HG03439 (cell line): Measurements from ENCODE around the gene MRI1.
"Not testable (repeated sequence)": the region's sequence is repeated elsewhere in the genome, so short reads cannot be mapped to it uniquely, and the experiment has no call there.

Experiments
- ATAC-seq: cut with Tn5 transposase; IDR thresholded peaks from one replicate; pipeline ENCODE4 v1.9.1; 2021; ENCODE audit warnings: mild to moderate bottlenecking, moderate library complexity; ENCODE audit not compliant: unreplicated experiment

MRI1 gene

GRCh38 chr19:13764101-13764807 lies at the start of gene MRI1:
Gene MRI1, plus strand, starts transcription at chr19:13764522. Its CDS starts 67 bp downstream, at chr19:13764589.
- ATAC-seq = no peak

- ATAC-seq = no peak
These were observed 47.1 kb upstream of the MRI1 start for GRCh38 chr19:13717194-13717643.

- no peak for ATAC-seq
These were observed 45.6 kb upstream of the MRI1 start for GRCh38 chr19:13718733-13719132.

GRCh38 chr19:13722146-13722545 lies 42.2 kb upstream of the MRI1 start:
- ATAC-seq = no peak

- no peak for ATAC-seq
These were observed 41.1 kb upstream of the MRI1 start for GRCh38 chr19:13723206-13723605.

GRCh38 chr19:13726323-13726722 lies 38.0 kb upstream of the MRI1 start:
- no peak for ATAC-seq

- ATAC-seq = no peak
These were observed 36.5 kb upstream of the MRI1 start for GRCh38 chr19:13727798-13728197.

- ATAC-seq = no peak
These were observed 34.5 kb upstream of the MRI1 start for GRCh38 chr19:13729859-13730258.

- peak; percentile 93 for ATAC-seq
These were observed 33.0 kb upstream of the MRI1 start for GRCh38 chr19:13731147-13731964.

- ATAC-seq = no peak
These were observed 32.0 kb upstream of the MRI1 start for GRCh38 chr19:13732337-13732736.

- no peak for ATAC-seq
These were observed 29.6 kb upstream of the MRI1 start for GRCh38 chr19:13734751-13735150.

GRCh38 chr19:13738073-13738472 lies 26.2 kb upstream of the MRI1 start:
- ATAC-seq = no peak

GRCh38 chr19:13741893-13742292 lies 22.4 kb upstream of the MRI1 start:
- no peak for ATAC-seq

GRCh38 chr19:13742756-13743155 lies 21.6 kb upstream of the MRI1 start:
- no peak for ATAC-seq

- ATAC-seq = no peak
These were observed 20.1 kb upstream of the MRI1 start for GRCh38 chr19:13744174-13744573.

- no peak for ATAC-seq
These were observed 17.2 kb upstream of the MRI1 start for GRCh38 chr19:13747098-13747453.

- no peak for ATAC-seq
These were observed 16.0 kb upstream of the MRI1 start for GRCh38 chr19:13748169-13748828.

- no peak for ATAC-seq
These were observed 12.9 kb upstream of the MRI1 start for GRCh38 chr19:13751436-13751835.

GRCh38 chr19:13753622-13754021 lies 10.7 kb upstream of the MRI1 start:
- ATAC-seq = not testable (repeated sequence)

GRCh38 chr19:13756210-13756609 lies 8.1 kb upstream of the MRI1 start:
- no peak for ATAC-seq
